NCI-H1092 treated with DMSO at 0.1 percent for 48 hours (cell line): ENCODE measurements around the gene CLEC18B.
A peak's percentile ranks its signal among the peaks of the same experiment; 100 is the strongest.
"Not testable (repeated sequence)": the region's sequence is repeated elsewhere in the genome, so short reads cannot be mapped to it uniquely, and the experiment has no call there.

Experiments used
- DNase-seq: peaks from one replicate; lab custom pipeline; 2025; lab: John Stamatoyannopoulos, UW

CLEC18B gene

GRCh38 chr16:74406600-74407361 lies 14.5 kb downstream of the CLEC18B start:
- not testable (repeated sequence) for DNase-seq

DNA sequence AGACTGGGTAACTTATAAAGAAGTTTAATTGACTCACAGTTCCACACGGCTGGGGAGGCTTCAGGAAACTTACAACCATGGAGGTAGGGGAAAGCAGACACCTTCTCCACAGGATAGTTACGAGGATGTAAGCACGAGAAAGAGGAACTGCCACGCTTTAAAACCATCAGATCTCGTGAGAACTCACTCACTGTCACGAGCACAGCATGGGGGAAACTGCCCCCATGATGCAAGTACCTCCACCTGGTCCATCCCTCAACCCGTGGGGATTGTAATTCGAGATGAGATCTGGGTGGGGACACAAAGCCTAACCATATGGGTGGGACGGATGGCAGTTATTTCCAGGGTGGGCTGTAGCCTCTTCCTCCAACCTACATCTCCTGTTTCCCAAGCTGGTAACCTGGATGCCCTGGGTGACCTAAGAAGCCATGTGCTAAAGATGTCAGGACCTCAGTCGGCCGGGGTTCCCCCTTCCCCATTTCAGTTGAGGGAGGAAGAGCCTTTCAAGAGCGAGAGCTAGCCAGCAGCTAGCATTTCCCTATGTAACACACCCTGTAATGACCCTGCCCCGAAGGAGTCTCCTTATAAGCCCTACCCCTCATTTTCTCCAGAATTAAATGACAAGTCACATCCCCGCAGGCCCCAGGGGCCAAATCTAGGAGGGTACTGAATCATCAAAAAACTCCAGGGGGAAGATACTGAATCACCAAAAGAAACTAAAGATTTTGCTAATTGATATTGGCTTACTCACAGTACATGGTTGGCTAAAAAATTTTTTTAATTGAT lies 16.9 kb downstream of the CLEC18B start:
- not testable (repeated sequence) for DNase-seq

DNA sequence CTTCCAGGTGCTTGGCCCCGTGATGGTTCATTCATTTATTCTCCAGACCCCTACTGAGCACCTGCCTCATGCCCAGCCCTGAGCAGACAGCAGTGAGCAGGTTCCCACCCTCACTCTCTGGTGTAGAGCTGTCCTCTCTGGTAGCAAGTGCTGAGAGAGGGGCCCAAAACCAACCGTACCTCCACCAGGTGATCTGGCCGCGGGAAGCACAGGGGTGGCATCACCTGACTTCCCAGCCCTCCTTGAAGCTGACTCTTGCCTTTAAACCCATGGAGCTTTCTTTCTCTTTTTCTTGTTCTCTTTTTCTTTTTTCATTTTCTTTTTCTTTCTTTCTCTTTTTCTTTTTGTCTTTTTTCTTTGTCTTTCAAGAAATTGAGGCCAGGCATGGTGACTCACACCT lies 21.0 kb downstream of the CLEC18B start:
- DNase-seq: not testable (repeated sequence)

DNA sequence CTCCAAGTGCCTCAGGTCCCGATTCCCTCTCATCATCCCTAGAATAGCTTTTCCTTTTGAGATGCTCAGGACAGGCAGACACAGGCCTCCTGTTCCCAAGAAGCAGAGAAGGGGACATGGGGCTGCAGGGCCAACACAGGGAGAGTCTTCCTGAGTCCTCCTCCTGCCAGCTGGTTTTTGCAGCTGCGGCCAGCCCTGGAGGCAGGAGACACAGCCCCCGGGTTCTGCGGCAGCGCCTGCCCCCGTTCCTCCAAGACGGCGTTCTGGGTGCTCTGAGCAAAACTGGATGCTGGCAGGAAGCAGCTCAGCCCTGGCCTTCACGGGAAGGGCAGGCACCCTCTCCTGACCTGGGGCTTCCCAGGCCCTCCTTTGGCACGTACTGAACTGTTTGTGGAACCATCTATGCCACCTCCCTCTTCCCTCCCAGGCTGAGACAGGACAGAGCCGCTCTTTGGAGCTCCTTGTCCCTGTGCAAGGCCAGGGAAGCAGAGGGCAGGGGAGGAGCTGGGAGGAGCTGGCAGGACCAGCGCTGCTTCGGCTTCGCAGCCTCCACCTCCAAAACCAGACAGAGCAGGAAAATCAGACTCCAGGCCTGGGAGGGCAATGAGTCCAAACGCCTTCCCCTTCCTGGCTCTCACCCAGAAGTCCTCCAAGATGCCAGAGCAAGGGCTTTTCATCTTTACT lies 22.9 kb downstream of the CLEC18B start:
- not testable (repeated sequence) for DNase-seq

DNA sequence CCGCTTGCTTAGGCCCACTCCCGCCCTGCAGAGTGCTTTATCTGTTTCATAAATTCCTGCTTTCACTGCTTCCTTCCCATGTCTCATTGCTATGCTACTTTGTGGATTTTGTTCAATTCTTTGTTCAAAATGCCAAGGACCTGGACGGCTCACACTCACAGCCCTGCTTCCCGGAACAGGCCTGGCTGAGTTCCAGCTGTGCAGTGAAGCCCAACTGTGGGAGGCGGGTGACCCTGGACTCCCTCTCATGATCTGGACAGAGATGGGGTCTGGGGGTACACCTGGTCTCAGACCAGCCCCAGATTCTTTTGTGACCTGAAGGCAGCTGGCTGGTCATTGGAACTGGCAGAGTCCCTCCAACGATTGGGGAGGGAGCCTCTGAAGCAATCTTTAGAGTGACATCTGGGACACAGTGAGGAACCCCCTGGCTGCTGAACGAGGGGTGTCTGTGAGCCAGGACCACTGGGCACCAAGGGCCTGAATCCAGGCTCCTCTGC lies 24.7 kb downstream of the CLEC18B start:
- DNase-seq: not testable (repeated sequence)

GRCh38 chr16:74394604-74395003 lies 26.7 kb downstream of the CLEC18B start:
- not testable (repeated sequence) for DNase-seq

- not testable (repeated sequence) for DNase-seq
These were observed 27.1 kb downstream of the CLEC18B start for GRCh38 chr16:74394131-74394530.

GRCh38 chr16:74391454-74392050 lies 29.7 kb downstream of the CLEC18B start:
- DNase-seq: not testable (repeated sequence)

DNA sequence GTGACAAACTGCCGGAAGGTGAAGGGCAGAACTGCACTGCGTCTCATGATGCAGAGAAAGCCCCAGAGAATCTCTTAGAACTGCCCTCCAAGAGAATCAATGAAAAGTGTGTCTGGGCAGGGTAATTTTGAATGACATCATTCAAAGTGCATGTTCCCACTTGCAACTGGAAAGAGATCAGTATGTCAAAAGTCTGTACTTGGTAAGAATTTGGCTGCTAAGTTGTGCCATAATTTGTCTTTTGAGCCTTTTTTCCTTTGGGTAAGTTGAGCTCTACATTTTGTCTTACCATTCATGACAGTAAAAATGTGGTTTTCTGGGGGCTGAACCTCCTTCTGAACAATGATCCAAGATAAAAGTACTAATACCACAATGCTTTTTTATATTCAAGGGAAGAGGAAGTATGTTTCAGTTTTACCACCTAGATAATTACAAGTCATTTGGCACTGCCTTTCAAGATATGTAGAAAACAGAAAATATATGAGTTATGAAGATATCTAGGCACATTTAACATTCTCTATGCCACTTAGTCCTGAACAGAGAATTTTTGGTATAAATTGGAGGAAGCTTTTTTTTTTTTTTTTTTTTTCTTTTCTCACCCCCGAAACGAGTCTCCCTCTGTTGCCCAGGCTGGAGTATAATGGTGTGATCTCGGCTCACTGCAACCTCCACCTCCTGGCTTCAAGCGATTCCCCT lies 38.8 kb downstream of the CLEC18B start:
- not testable (repeated sequence) for DNase-seq

- DNase-seq: not testable (repeated sequence)
These were observed 47.5 kb downstream of the CLEC18B start for GRCh38 chr16:74373847-74374184.

DNA sequence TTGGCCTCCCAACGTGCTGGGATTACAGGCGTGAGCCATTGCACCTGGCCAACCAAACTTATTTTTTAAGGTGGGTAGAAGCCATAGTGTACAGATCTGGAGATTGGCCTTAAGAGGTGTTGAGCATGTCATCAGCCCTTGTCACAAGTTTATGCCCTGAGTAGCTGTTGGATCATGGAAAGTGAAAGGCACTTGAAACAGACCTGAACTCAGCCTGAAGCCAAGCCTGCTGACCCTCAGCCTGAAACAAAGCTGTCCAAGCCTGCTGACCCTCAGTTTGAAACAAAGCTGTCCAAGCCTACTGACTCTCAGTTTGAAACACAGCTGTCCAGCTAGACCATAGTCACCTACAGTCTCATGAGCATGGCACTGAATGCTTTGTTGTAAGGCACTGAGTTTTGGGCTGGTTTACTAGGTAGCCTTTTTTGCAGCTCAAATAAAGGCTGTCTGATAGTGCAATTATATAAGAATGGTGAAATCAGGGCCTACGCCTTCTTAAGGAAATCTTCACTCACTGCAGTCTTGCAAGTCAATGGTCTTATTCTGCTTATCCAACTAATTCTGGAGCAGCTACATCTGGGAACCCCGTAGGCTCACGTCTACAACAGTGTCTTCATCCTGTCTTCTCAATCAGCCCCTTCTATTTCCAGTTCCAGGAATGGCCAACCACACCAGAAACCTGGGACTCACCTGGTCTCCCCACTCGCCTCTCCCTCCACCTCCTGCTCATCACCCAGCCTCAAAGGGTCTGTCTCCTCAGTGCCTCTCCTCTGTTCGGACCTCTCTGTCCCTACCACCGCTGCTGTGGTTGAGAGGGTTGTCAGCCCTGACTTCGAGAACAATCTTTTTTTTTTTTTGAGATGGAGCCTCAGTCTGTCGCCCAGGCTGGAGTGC lies 48.1 kb downstream of the CLEC18B start:
- no peak for DNase-seq

DNA sequence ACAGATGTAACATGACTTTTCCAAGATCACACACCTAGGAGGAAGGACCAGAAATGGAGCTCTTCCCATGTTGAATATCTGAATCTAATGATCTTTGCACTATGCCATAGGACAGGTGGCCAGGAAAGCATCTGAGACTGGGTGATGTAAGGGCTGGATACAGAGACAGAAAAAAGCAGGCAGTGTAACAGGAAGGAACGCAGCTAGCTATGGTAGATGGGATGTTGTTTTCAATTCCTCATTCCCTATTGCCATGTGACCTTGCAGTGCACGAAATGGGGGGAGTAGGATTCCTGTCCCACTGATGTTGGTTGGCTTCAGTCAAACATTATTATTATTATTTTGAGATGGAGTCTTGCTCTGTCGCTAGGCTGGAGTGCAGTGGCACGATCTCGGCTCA lies 48.9 kb downstream of the CLEC18B start:
- no peak for DNase-seq

- DNase-seq: not testable (repeated sequence)
These were observed 50.7 kb downstream of the CLEC18B start for GRCh38 chr16:74370338-74371135.

GRCh38 chr16:74368002-74368911 lies 53.0 kb downstream of the CLEC18B start:
- DNase-seq: peak; percentile 90

GRCh38 chr16:74367469-74368001 lies 53.7 kb downstream of the CLEC18B start:
- not testable (repeated sequence) for DNase-seq

- DNase-seq: not testable (repeated sequence)
These were observed 59.4 kb downstream of the CLEC18B start for GRCh38 chr16:74361646-74362610.
